Smooth muscle cell of bladder (primary cell): ENCODE measurements around the gene KRTAP5-3. TPM values are rescaled to one million over a fixed set of nuclear protein-coding genes. Genes with fewer than 3 reads are reported as not detected.

Source experiments
- total RNA-seq: library from RNA; depleted of rRNA; stranded (reverse); fragments of >200 nt; gene quantifications from 2 replicates; pipeline ENCODE4 v1.2.3, GENCODE V29; 2014

KRTAP5-3 gene
- not detected in 2 replicates for total RNA-seq

GRCh38 chr11:1608363-1608762, at the start of gene KRTAP5-3:
KRTAP5-3 (minus strand) TSS chr11:1608463; CDS start chr11:1608385, 78 bp downstream.

GRCh38 chr11:1629326-1630185, 21.3 kb upstream of the KRTAP5-3 start, which contains the start of gene KRTAP5-5:
KRTAP5-5 (plus strand) TSS chr11:1629775; CDS start chr11:1629841, 66 bp downstream.

GRCh38 chr11:1622086-1622485, 13.8 kb upstream of the KRTAP5-3 start, which contains the start of gene KRTAP5-4:
KRTAP5-4 (minus strand) TSS chr11:1622138; CDS start chr11:1622093, 45 bp downstream.

GRCh38 chr11:1597994-1598380, 10.3 kb downstream of the KRTAP5-3 start, which contains the start of gene KRTAP5-2:
KRTAP5-2 (minus strand) TSS chr11:1598294; CDS start chr11:1598250, 44 bp downstream.

GRCh38 chr11:1584661-1585370, 23.4 kb downstream of the KRTAP5-3 start, which contains the start of gene KRTAP5-1:
KRTAP5-1 (minus strand) TSS chr11:1585283; CDS start chr11:1585249, 34 bp downstream.

GRCh38 chr11:1572197-1573076, 35.8 kb downstream of the KRTAP5-3 start, which contains the start of gene DUSP8:
DUSP8 (minus strand) TSS chr11:1572271; CDS start chr11:1565826, 6,445 bp downstream.

Other genes with a start within 250 kb of the KRTAP5-3 start
- gene BRSK2, start 218.5 kb downstream of the KRTAP5-3 start, total RNA-seq, result 0.14 and 0.18 TPM in 2 replicates
- 24.3 and 25.2 TPM in 2 replicates for gene MOB2, start 121.7 kb downstream of the KRTAP5-3 start, total RNA-seq
- under 0.01 and 0.09 TPM in 2 replicates for gene DUSP8, start 36.2 kb downstream of the KRTAP5-3 start, total RNA-seq
- gene KRTAP5-1, start 23.2 kb downstream of the KRTAP5-3 start, total RNA-seq, result not detected in 2 replicates
- gene KRTAP5-2, start 10.2 kb downstream of the KRTAP5-3 start, total RNA-seq, result not detected in 2 replicates
- gene KRTAP5-4, start 13.7 kb upstream of the KRTAP5-3 start, total RNA-seq, result not detected in 2 replicates
- not detected in 2 replicates for gene KRTAP5-5, start 21.3 kb upstream of the KRTAP5-3 start, total RNA-seq
- gene KRTAP5-6, start 88.7 kb upstream of the KRTAP5-3 start, total RNA-seq, result not detected in 2 replicates
- 0.28 and 0.65 TPM in 2 replicates for gene IFITM10, start 142.1 kb upstream of the KRTAP5-3 start, total RNA-seq
- 131 and 251 TPM in 2 replicates for gene CTSD, start 155.5 kb upstream of the KRTAP5-3 start, total RNA-seq
- not detected in 2 replicates for gene SYT8, start 226.5 kb upstream of the KRTAP5-3 start, total RNA-seq
- not detected in 2 replicates for gene TNNI2, start 230.5 kb upstream of the KRTAP5-3 start, total RNA-seq
- 0.43 and 2.6 TPM in 2 replicates for gene LSP1, start 244.6 kb upstream of the KRTAP5-3 start, total RNA-seq